ENCODE results near the gene GPS2. TPM values are rescaled to one million over a fixed set of nuclear protein-coding genes. Genes with fewer than 3 reads are reported as not detected.

Gene GPS2
- total and polyA plus RNA-seq, 2 experiments from 2014 or later = 34.5 to 103 TPM

GRCh38 chr17:7262935-7263800 lies 52.0 kb downstream of the GPS2 start:
- H3K4me1 ChIP-seq (ENCODE audit: insufficient read depth) = peaks cover 27% of the 10 kb centered on the region
- 12% methylated on average over 23 of the region's 26 CpGs for WGBS (ENCODE audit: low lambda C conversion rate, missing lambda C conversion rate)
- peak overlapping the region; percentile 67 for H2AFZ ChIP-seq
- peak overlapping the region; percentile 98 for H3K27ac ChIP-seq
- H3K9me2 ChIP-seq (replicated peaks; ENCODE audit: insufficient read depth) = no peaks in the 10 kb centered on the region
- H3K4me3 ChIP-seq = peak overlapping the region; percentile 46
- H3K27me3 ChIP-seq = peaks cover 5% of the 10 kb centered on the region
- peak; percentile 88 for DNase-seq (ENCODE audit: low spot score)
- H3K4me2 ChIP-seq = peak overlapping the region; percentile 85
- no peaks in the 10 kb centered on the region for H3K36me3 ChIP-seq (replicated peaks; ENCODE audit: insufficient read depth, low read depth)
- no peaks in the 10 kb centered on the region for H3K9me3 ChIP-seq (ENCODE audit: low read depth)
- no peak for TF ChIP-seq EZH2 (IDR thresholded peaks at IDR 0.05; ENCODE audit: borderline replicate concordance)
- TF ChIP-seq EZH2phosphoT487 (IDR thresholded peaks at IDR 0.05; ENCODE audit: low read depth, severe bottlenecking, unreplicated experiment) = no peak
- TF ChIP-seq CTCF (IDR thresholded peaks at IDR 0.05; ENCODE audit: poor library complexity) = no peak
- H3K79me2 ChIP-seq = peaks cover 29% of the 10 kb centered on the region
- no peaks in the 10 kb centered on the region for H4K20me1 ChIP-seq (ENCODE audit: insufficient read depth, poor library complexity, severe bottlenecking)

Small RNA genes within 50 kb of the gene (small RNA-seq; reads per million reads assigned to genes)
- gene AC026954.2 = not detected
- not detected for gene RF00019

Other genes starting within 250 kb of the GPS2 start
Only the 30 nearest of the 34 such genes appear.
- 53.5 and 65.5 TPM in 2 replicates for gene ASGR2, start 200.5 kb downstream of the GPS2 start, total RNA-seq
- gene ASGR2, start 200.5 kb downstream of the GPS2 start, polyA plus RNA-seq = 68.2 and 90.6 TPM in 2 replicates
- 59.6 and 74.0 TPM in 2 replicates for gene ASGR1, start 136.0 kb downstream of the GPS2 start, total RNA-seq
- gene ASGR1, start 136.0 kb downstream of the GPS2 start, polyA plus RNA-seq = 113 and 140 TPM in 2 replicates
- gene DLG4, start 95.5 kb downstream of the GPS2 start, total RNA-seq = 8.4 and 10.7 TPM in 2 replicates
- 2.9 and 7.6 TPM in 2 replicates for gene DLG4, start 95.5 kb downstream of the GPS2 start, polyA plus RNA-seq
- 298 and 469 TPM in 2 replicates for gene ACADVL, start 95.4 kb downstream of the GPS2 start, total RNA-seq
- 1,250 and 1,676 TPM in 2 replicates for gene ACADVL, start 95.4 kb downstream of the GPS2 start, polyA plus RNA-seq
- 56.1 and 62.1 TPM in 2 replicates for gene DVL2, start 80.8 kb downstream of the GPS2 start, total RNA-seq
- 74.6 and 74.7 TPM in 2 replicates for gene DVL2, start 80.8 kb downstream of the GPS2 start, polyA plus RNA-seq
- gene PHF23, start 75.9 kb downstream of the GPS2 start, total RNA-seq = 53.9 and 57.9 TPM in 2 replicates
- gene PHF23, start 75.9 kb downstream of the GPS2 start, polyA plus RNA-seq = 77.7 and 78.6 TPM in 2 replicates
- gene GABARAP, start 72.9 kb downstream of the GPS2 start, total RNA-seq = 309 and 327 TPM in 2 replicates
- gene GABARAP, start 72.9 kb downstream of the GPS2 start, polyA plus RNA-seq = 992 and 1,031 TPM in 2 replicates
- gene CTDNEP1, start 63.6 kb downstream of the GPS2 start, total RNA-seq = 44.6 and 62.7 TPM in 2 replicates
- 86.9 and 96.7 TPM in 2 replicates for gene CTDNEP1, start 63.6 kb downstream of the GPS2 start, polyA plus RNA-seq
- 30.4 and 30.6 TPM in 2 replicates for gene ELP5, start 63.1 kb downstream of the GPS2 start, total RNA-seq
- gene ELP5, start 63.1 kb downstream of the GPS2 start, polyA plus RNA-seq = 38.0 and 49.6 TPM in 2 replicates
- gene CLDN7, start 52.9 kb downstream of the GPS2 start, total RNA-seq = 169 and 197 TPM in 2 replicates
- 290 and 341 TPM in 2 replicates for gene CLDN7, start 52.9 kb downstream of the GPS2 start, polyA plus RNA-seq
- 0.88 and 1.6 TPM in 2 replicates for gene SLC2A4, start 33.6 kb downstream of the GPS2 start, total RNA-seq
- gene SLC2A4, start 33.6 kb downstream of the GPS2 start, polyA plus RNA-seq = 0.42 and 0.89 TPM in 2 replicates
- 1.4 and 1.7 TPM in 2 replicates for gene YBX2, start 20.7 kb downstream of the GPS2 start, total RNA-seq
- gene YBX2, start 20.7 kb downstream of the GPS2 start, polyA plus RNA-seq = 1.3 and 3.0 TPM in 2 replicates
- gene EIF5A, start 7.7 kb downstream of the GPS2 start, total RNA-seq = 267 and 331 TPM in 2 replicates
- 693 and 747 TPM in 2 replicates for gene EIF5A, start 7.7 kb downstream of the GPS2 start, polyA plus RNA-seq
- gene NEURL4, start 14.0 kb upstream of the GPS2 start, total RNA-seq = 9.2 and 9.6 TPM in 2 replicates
- 9.5 and 13.9 TPM in 2 replicates for gene NEURL4, start 14.0 kb upstream of the GPS2 start, polyA plus RNA-seq
- not detected in 2 replicates for gene ACAP1, start 21.2 kb upstream of the GPS2 start, total RNA-seq
- 10.2 and 14.6 TPM in 2 replicates for gene ACAP1, start 21.2 kb upstream of the GPS2 start, polyA plus RNA-seq
- gene KCTD11, start 36.8 kb upstream of the GPS2 start, total RNA-seq = 9.2 and 12.4 TPM in 2 replicates
- 14.1 and 19.6 TPM in 2 replicates for gene KCTD11, start 36.8 kb upstream of the GPS2 start, polyA plus RNA-seq
- not detected in 2 replicates for gene TMEM95, start 39.8 kb upstream of the GPS2 start, total RNA-seq
- not detected in 2 replicates for gene TMEM95, start 39.8 kb upstream of the GPS2 start, polyA plus RNA-seq
- gene TNK1, start 65.7 kb upstream of the GPS2 start, total RNA-seq = 8.4 and 11.4 TPM in 2 replicates
- gene TNK1, start 65.7 kb upstream of the GPS2 start, polyA plus RNA-seq = 8.9 and 10.2 TPM in 2 replicates
- gene PLSCR3, start 79.2 kb upstream of the GPS2 start, total RNA-seq = 11.8 and 17.6 TPM in 2 replicates
- 58.0 and 59.6 TPM in 2 replicates for gene PLSCR3, start 79.2 kb upstream of the GPS2 start, polyA plus RNA-seq
- 109 and 118 TPM in 2 replicates for gene TMEM256, start 88.7 kb upstream of the GPS2 start, total RNA-seq
- gene TMEM256, start 88.7 kb upstream of the GPS2 start, polyA plus RNA-seq = 105 and 109 TPM in 2 replicates
- 4.1 and 7.2 TPM in 2 replicates for gene NLGN2, start 92.5 kb upstream of the GPS2 start, total RNA-seq
- gene NLGN2, start 92.5 kb upstream of the GPS2 start, polyA plus RNA-seq = 4.3 and 6.6 TPM in 2 replicates
- not detected in 2 replicates for gene SPEM1, start 105.0 kb upstream of the GPS2 start, total RNA-seq
- 0.21 TPM in 1 of 2 replicates, not detected in the other for gene SPEM1, start 105.0 kb upstream of the GPS2 start, polyA plus RNA-seq
- not detected in 2 replicates for gene SPEM2, start 110.3 kb upstream of the GPS2 start, total RNA-seq
- gene SPEM2, start 110.3 kb upstream of the GPS2 start, polyA plus RNA-seq = not detected in 2 replicates
- gene SPEM3, start 113.5 kb upstream of the GPS2 start, total RNA-seq = not detected in 2 replicates
- gene SPEM3, start 113.5 kb upstream of the GPS2 start, polyA plus RNA-seq = not detected in 2 replicates
- 12.3 and 12.5 TPM in 2 replicates for gene TMEM102, start 120.1 kb upstream of the GPS2 start, total RNA-seq
- 13.7 and 13.9 TPM in 2 replicates for gene TMEM102, start 120.1 kb upstream of the GPS2 start, polyA plus RNA-seq
- 1.4 and 2.7 TPM in 2 replicates for gene FGF11, start 124.2 kb upstream of the GPS2 start, total RNA-seq
- 3.6 and 3.8 TPM in 2 replicates for gene FGF11, start 124.2 kb upstream of the GPS2 start, polyA plus RNA-seq
- gene CHRNB1, start 129.7 kb upstream of the GPS2 start, total RNA-seq = 10.9 and 12.4 TPM in 2 replicates
- gene CHRNB1, start 129.7 kb upstream of the GPS2 start, polyA plus RNA-seq = 16.9 and 17.5 TPM in 2 replicates
- 22.7 and 27.1 TPM in 2 replicates for gene ZBTB4, start 164.3 kb upstream of the GPS2 start, total RNA-seq
- gene ZBTB4, start 164.3 kb upstream of the GPS2 start, polyA plus RNA-seq = 20.8 and 21.5 TPM in 2 replicates
- gene SLC35G6, start 166.1 kb upstream of the GPS2 start, total RNA-seq = 0.24 TPM in 1 of 2 replicates, not detected in the other
- 0.30 and 0.44 TPM in 2 replicates for gene SLC35G6, start 166.1 kb upstream of the GPS2 start, polyA plus RNA-seq
- 50.2 and 74.5 TPM in 2 replicates for gene POLR2A, start 169.0 kb upstream of the GPS2 start, total RNA-seq
- gene POLR2A, start 169.0 kb upstream of the GPS2 start, polyA plus RNA-seq = 96.3 and 98.1 TPM in 2 replicates

Data from hepatocyte (in vitro differentiated cells).